OCI-M2 (cell line): ENCODE measurements around the gene SEC61G.

Experiments used
- DNase-seq: peaks from one replicate; lab custom pipeline; 2025; ENCODE audit not compliant: unreplicated experiment; lab: John Stamatoyannopoulos, UW

SEC61G gene

DNA sequence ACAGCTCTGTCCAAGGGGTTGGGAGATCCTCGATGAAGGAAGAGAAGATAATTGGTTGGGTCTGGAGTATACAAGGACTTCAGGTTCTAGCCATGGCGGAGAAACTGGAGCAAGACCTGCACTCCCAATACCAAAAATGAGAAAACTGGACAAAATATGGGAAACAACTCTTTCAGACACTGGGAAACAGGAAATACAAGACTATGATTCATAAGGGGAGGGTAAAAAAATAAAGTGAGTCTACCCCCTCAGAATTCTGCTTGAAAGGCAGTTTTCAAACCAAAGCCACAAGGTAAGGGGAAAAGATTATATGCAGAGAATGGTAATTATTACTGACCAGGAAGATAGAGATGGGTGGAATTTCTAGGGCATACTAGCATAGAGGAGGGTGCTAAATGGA lies 10.2 kb upstream of the SEC61G start:
- DNase-seq: no peak

DNA sequence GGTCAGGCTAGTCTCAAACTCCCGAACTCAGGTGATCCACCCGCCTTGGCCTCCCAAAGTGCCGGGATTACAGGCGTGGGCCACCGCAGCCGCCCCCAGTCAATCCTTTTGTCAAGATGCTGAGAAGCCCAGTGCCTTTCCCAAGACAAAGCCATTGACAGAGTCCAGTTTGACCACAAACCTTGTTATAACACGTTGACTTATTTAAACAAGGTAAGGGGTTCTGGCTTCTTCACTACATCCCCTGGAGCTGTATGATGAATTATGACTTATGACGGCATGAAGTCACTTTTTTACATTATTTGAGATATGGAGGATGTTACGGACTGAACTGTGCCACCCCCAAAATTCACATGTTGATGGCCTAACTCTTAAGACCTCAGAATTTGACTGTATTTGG lies 5.8 kb upstream of the SEC61G start:
- no peak for DNase-seq

DNA sequence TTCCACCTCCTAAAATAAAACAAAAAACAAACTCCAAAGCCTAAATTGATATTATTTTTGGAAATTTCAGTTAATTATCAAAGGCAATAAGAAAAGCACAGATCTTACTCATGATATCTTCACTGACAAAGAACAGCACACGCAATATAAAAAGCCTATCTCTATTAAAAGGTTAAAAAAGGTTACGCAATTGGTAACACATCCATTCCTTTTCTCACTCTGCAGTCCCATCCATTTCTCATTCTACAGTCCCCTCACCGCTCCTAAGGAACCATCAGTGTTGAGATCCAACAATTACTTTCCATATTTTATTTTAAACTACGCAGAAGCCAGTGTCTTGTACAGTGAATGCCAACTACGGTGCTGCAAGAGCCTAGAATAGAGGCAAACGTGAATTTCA lies 1.3 kb downstream of the SEC61G start:
- no peak for DNase-seq

DNA sequence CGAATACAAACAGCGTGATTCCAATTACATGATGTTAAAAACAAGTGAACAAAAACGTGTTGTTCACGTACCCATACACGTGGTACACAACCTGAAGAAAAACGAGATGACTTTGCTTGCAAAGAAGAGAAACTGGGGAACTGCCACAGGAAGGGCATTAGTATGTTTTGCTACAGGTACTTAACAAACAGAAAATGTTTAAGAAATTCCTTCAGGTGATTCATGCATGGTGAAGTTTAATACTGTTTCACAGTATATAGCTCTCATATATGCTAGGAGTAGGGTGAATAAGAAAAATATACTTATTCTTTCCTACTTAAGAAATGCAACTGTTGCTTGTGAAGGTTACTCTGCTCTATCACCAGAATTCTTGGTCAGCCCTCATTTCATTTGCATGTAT lies 9.8 kb downstream of the SEC61G start:
- no peak for DNase-seq

DNA sequence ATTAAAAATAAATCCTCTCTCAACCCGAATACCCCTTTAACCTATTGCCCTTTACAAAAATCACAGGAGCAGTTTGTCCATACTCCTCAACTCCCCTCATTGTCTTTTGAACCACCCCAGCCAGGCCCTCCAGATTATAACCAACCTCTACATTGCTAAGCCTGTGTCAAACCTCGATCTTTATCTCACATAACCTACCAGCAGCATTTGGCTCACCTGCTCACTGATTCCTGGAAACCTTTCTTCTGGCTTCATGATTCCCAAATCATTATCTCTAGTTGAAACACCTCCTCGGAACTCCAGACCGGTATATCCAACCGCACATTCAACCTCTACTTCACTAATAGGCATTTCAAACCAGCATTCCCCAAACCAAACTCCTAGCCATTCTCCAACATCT lies 11.8 kb downstream of the SEC61G start:
- no peak for DNase-seq

DNA sequence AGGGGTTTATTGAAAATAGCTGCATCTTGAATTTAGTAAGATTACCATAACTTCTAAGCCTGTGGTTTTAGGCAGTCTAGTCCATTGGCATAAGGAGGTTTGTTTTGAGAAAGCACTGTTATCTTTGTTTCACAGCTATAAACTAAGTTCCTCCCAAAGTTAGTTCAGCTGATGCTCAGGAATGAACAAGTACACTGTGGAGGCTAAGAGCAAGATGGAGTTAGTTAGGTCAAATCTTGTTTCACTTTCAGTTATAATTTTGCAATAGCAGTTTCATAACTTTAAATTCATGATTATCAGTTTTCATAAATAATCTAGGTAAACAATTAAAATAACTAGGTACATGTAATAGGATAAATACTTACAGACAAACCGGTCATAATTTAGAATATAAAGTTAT lies 15.4 kb downstream of the SEC61G start:
- no peak for DNase-seq

DNA sequence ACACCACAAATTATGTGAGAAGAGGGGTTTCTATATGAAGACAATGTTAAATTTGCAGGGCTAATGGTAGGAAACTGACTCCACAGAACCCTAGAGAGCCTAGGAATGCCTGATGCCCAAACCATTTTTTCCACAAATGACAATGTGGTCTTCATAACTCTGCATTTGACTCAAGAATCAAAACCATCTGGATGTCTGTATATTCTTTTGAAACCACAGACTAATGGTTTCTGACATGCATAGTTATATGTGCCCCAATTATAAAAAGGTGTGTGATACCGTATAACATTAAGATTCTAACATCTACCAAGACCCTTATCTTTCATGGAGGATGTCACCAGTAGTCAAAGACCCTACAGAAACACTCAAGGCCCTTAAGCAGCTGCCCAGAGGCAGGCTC lies 20.3 kb downstream of the SEC61G start:
- no peak for DNase-seq

DNA sequence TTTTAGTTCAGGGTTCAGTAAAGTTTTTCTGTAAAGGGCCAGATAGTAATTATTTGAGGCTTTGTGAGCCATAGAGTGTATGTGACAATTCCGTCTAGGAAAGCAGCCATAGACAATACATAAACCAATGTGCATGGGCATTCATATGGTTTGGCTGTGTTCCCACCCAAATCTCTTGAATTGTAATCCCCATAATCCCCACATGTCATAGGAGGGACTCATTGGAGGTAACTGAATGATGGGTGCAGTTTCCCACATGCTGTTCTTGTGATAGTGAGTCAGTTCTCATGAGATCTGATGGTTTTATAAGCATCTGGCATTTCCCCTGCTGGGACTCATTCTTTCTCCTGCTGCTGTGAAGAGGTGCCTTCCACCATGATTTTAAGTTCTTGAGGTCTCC lies 29.9 kb downstream of the SEC61G start:
- DNase-seq: no peak

DNA sequence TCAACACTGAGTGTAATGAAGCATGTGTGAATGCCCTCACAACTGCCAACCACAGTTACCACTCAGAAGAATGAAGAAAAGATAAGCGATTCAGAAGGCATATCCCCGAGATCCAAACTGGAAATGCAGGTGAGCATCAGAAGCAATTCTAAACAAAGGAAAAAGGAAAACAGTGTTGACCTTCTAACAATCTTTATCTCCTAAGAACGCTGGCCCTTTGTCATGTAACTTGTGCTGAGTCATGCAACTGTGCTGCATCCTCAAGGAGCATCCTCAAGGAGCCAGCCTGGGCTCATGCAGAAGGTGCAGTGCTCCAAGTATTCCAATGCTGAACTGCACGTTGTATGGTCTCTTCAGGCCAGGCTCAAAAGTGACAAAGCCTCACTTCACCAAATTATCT lies 30.6 kb downstream of the SEC61G start:
- DNase-seq: no peak

DNA sequence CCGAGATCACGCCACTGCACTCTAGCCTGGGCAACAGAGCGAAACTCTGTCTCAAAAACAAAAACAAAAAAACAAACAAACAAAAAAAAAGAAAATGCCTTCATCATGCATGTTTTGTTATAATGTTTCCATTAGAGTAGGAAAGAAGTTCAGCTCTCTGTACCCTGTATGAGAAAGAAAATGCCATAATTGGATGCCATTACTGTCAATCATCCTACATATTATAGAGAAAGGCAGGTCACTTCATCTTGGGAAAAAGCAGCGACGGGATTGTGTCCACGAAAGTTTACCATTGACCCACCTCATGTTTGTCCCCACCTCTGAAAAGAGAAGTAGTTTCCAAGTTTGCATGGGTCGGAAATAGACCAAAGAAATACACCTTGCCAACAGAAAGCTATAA lies 33.8 kb downstream of the SEC61G start:
- no peak for DNase-seq

DNA sequence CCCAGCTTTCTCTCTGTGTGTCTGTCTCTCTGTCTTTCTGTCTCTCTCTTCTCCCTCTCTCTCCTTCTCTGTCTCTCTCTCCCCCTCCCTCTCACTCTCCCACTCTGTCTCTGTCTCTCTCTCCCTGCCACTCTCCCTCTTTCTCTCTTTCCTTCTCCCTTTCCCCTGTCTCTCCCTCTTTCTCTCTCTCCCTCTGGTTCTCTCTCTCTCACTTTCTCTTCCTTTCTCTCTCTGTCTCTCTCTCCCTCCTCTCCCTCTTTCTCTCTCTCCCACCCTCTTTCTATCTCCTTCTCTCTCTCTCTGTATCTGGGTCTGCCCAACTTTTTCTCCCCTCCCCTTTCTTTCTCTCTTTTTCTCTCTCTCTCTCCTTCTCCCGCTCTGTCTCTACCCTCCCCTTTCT lies 36.5 kb downstream of the SEC61G start:
- DNase-seq: no peak

DNA sequence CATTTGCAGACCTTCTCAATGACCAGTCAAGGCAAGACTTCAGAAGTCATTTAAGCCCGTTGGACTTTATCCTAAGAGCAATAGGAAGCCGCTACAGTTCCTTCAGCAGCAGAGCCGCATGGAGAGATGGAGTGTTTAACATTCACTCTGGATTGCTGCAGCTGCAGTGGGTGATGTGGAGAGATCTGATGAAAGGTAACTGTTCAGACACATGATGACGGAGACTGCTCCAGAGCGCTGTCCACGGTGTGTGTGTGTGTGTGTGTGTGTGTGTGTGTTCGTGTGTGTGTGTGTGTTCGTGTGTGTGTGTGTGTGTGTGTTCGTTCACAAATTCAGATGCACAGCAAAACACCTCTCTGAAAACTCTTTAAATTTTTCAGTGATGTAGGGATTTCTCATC lies 37.0 kb downstream of the SEC61G start:
- DNase-seq: no peak

DNA sequence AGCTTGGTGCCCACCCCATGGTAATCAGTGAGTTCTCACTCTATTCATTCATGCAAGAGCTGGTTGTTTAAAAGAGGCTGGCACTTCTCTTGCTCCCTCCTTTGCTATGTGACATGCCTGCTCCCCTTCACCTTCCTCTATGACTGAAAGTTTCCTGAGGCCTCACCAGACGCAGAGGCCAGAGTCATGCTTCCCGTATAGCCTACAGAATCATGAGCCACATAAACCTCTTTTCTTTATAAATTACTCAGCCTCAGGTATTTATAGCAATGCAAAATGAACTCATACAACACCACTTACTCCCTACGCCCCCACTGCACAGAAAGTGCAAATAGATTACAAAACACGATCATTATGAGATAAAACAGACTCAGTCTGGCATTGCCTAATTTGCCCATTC lies 39.0 kb downstream of the SEC61G start:
- no peak for DNase-seq

DNA sequence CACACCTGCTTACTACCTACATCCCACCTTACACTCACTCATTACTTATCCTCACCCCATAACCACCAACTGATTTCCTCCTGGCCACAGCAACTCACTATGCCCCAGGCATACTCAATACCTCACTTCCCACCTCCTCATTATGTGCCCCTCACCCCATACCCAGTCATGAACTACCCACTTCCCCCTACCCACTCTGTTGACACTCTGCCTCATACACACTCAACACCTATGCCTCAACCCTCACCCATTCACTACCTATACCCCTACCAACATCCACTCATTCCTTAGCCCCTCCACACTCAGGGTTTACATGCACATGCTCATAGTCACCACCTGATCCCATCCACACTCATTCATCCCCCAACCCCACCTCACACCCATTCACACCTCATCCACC lies 39.6 kb downstream of the SEC61G start:
- DNase-seq: no peak

DNA sequence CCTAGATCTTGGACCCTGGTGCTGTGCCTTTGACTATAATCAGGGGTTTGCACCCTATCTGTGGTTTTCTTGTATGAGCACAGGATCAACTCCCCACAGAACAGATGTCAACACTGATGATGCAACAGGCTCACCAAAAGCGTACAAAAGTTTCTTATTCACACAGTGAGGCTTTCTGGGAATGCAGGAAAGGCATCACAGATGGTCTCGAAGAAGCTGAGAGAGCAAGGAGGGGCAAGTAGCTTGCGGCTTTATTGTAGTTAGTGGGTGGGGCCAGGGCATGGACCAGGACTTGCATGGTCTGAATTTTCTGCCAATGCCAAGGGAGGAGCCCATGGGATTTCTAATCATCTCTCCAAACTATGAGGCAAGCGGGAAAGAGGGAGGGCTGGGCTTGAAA lies 46.2 kb downstream of the SEC61G start:
- no peak for DNase-seq

DNA sequence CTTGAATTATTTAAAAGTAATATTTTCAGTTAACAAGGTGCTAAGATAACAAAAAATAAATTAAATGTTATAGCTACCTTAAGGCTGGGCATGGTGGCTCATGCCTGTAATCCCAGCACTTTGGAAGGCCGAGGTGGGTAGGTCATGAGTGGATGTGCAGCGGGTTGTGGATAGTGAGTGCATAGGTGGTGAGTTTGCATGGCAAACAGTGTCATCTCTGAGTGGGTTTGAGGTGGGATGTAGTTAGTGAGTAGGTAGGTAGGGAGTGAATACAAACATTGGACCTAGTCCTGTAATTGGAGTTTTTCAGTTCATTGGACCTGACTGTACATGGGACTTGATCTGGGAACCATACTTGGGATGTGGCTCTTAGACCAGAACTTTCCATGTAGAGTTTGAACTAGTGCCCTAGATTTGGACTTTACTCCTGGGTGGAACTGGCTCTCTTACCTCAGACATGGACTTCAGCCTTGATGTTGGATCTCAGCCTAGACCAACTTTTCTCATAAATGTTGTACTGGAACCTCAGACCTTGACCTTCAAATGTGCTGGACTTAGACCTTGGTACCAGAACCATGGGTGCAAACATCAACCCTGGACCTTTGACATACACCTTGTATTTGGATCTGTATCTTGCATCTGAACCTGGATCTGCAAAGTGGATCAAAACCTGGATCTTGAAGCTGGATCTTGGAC lies 47.0 kb downstream of the SEC61G start:
- no peak for DNase-seq

DNA sequence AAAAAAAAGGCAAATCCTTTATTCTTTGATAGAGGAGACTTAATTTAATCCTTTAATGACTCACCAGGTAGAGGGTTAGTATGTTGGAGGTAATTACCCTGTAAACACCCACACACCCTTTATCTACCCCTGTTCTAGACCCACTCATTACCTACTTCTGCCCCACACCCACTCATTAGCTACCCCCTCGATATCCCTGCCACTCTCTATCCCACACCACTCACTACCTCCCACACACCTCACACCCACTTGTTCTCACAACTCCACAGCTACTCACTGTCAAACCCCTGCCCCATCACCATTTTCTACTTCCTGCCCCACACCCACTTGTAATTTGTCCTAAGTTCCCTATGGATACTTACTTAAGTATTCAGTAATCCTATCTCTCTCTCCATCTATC lies 49.7 kb downstream of the SEC61G start:
- DNase-seq: no peak

DNA sequence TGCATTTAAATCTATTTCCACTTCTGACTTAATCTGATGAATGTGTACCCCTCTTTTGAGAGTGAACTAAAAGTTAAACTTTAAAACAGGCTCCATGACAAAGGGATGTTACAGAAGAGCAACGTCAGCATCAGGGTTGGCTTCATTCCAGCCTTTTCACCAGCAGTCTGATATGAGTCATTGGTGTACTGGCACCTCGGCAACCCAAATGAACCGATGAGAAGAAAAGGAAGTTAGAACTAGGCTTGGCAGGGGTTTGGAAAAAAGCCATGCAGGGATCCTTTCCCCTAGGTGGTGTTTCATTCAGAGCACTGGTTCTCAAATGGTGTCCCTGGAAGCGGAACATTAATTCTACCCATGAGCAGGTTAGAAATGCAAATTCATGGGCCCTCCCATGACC lies 53.6 kb downstream of the SEC61G start:
- DNase-seq: no peak

DNA sequence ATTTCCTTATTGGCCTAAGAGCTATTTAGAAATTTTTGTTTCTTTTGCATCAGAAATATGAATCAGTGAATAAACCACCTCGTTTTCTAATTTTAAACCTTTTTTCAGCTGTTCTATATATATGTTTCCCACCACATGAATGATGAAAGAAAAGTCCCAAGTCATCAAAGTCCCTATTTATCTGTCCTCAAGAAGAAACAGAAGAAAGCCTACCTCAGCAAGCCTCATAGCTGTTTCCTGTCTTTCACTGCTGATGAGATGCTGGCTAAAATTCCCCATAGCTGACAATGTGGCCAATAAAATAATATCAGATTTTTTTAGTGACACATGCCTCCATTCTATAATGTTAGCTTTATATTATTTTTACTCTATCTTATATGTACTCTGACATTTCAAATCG lies 54.2 kb downstream of the SEC61G start:
- no peak for DNase-seq
